HL-60 (cell line): ENCODE results near the gene FERMT2.
A peak's percentile ranks its signal among the peaks of the same experiment; 100 is the strongest.

Experiments
- CTCF ChIP-seq: IDR thresholded peaks from one replicate; pipeline ENCODE4 v1.5.1; 2011; ENCODE audit warnings: low read length, control low read depth, inconsistent platforms; ENCODE audit not compliant: insufficient read depth
- GABPA ChIP-seq: IDR thresholded peaks from 2 replicates; pipeline ENCODE4 v1.6.1; 2012; ENCODE audit warnings: low read depth
- POLR2AphosphoS5 ChIP-seq: IDR thresholded peaks from 2 replicates; pipeline ENCODE4 v1.6.1; 2012; ENCODE audit warnings: low read depth
- REST ChIP-seq: IDR thresholded peaks from 2 replicates; pipeline ENCODE4 v1.6.1; 2012; ENCODE audit warnings: low read depth; ENCODE audit not compliant: insufficient replicate concordance
- SPI1 ChIP-seq: IDR thresholded peaks from 2 replicates; pipeline ENCODE4 v1.6.1; 2012; ENCODE audit warnings: low read depth, mild to moderate bottlenecking, borderline replicate concordance

GRCh38 chr14:52918486-52918885 lies 32.4 kb downstream of the FERMT2 start:
- TF ChIP-seq CTCF = no peak
- TF ChIP-seq GABPA = no peak
- TF ChIP-seq REST = no peak
- TF ChIP-seq POLR2AphosphoS5 = no peak
- peak; percentile 46; the same call in 1 of the 2 replicates for TF ChIP-seq SPI1
